WTC11 (cell line): ENCODE measurements around the gene TBC1D21. TPM values are rescaled to one million over a fixed set of nuclear protein-coding genes. Genes with fewer than 3 reads are reported as not detected.

ENCODE experiments used
- ATAC-seq: fragments of 200-7000 bp; cut with Tn5 transposase; 2 replicates; pipeline ENCODE4 v1.10.0; 2021; ENCODE audit warnings: mild to moderate bottlenecking, moderate library complexity
- CTCF ChIA-PET: fragments of 300-600 bp; sonication (Branson Sonifier 250); formaldehyde crosslinking; loops from one replicate; lab custom pipeline; 2021; ENCODE audit warnings: antibody characterized with exemption; lab: Charles Lee
- POLR2A ChIA-PET: fragments of 350-600 bp; sonication (Branson Sonifier 250); formaldehyde crosslinking; loops from one replicate; lab custom pipeline; 2021; ENCODE audit warnings: antibody characterized with exemption; lab: Charles Lee
- DNase-seq: peaks from one replicate; pipeline ENCODE4 v3.0.0; 2021; ENCODE audit warnings: low spot score
- H3K27ac Mint-ChIP-seq: 2 replicates; pipeline ENCODE4 v1.8.0; 2021; ENCODE audit warnings: mixed read lengths
- H3K27me3 Mint-ChIP-seq: 2 replicates; pipeline ENCODE4 v1.8.0; 2021; ENCODE audit warnings: low read depth, mild to moderate bottlenecking, moderate library complexity, mixed read lengths
- H3K36me3 Mint-ChIP-seq: 2 replicates; pipeline ENCODE4 v1.8.0; 2021; ENCODE audit warnings: mixed read lengths
- H3K4me1 Mint-ChIP-seq: 2 replicates; pipeline ENCODE4 v1.8.0; 2022; ENCODE audit warnings: mixed read lengths
- H3K4me3 Mint-ChIP-seq: 2 replicates; pipeline ENCODE4 v1.8.0; 2021; ENCODE audit warnings: mild to moderate bottlenecking, moderate library complexity, mixed read lengths
- H3K9me3 Mint-ChIP-seq: 2 replicates; pipeline ENCODE4 v1.8.0; 2021; ENCODE audit warnings: mixed read lengths
- ARID4B ChIP-seq: sonication (generic); formaldehyde crosslinking; IDR thresholded peaks from 2 replicates; pipeline ENCODE4 v1.8.0; 2023; ENCODE audit warnings: missing genetic modification reagents, mild to moderate bottlenecking, borderline replicate concordance
- CBFB ChIP-seq: sonication (generic); formaldehyde crosslinking; IDR thresholded peaks from 2 replicates; pipeline ENCODE4 v1.8.1; 2022; ENCODE audit warnings: mild to moderate bottlenecking, low read depth, missing genetic modification reagents
- E2F1 ChIP-seq: sonication (generic); formaldehyde crosslinking; IDR thresholded peaks from 2 replicates; pipeline ENCODE4 v1.8.0; 2022; ENCODE audit warnings: mild to moderate bottlenecking, missing genetic modification reagents
- ELF4 ChIP-seq: sonication (generic); formaldehyde crosslinking; IDR thresholded peaks from 2 replicates; pipeline ENCODE4 v1.8.1; 2022; ENCODE audit warnings: low read depth, mild to moderate bottlenecking, moderate library complexity, missing genetic modification reagents
- ETV6 ChIP-seq: sonication (generic); formaldehyde crosslinking; IDR thresholded peaks from 2 replicates; pipeline ENCODE4 v1.8.1; 2022; ENCODE audit warnings: mild to moderate bottlenecking, missing genetic modification reagents
- ZMAT4 ChIP-seq: fragments of 250-450 bp; sonication (Bioruptor Pico); IDR thresholded peaks from 2 replicates; pipeline ENCODE4 v1.9.0; 2021; ENCODE audit warnings: mild to moderate bottlenecking
- ZNF317 ChIP-seq: sonication (generic); formaldehyde crosslinking; IDR thresholded peaks from 2 replicates; pipeline ENCODE4 v1.8.1; 2023; ENCODE audit warnings: low read depth, mild to moderate bottlenecking, moderate library complexity, missing genetic modification reagents, borderline replicate concordance
- ZSCAN18 ChIP-seq: fragments of 250-450 bp; sonication (Bioruptor Pico); IDR thresholded peaks from 2 replicates; pipeline ENCODE4 v2.1.2; 2022; ENCODE audit warnings: mild to moderate bottlenecking, moderate library complexity
- total RNA-seq: library from RNA; stranded (reverse); gene quantifications from 3 replicates; pipeline ENCODE4 v1.2.3, GENCODE V29; 2021
- TF ChIP-seq, protein P1 (sequence below): sonication (generic); formaldehyde crosslinking; conservative IDR thresholded peaks from 2 replicates; pipeline ENCODE4 v1.8.1; 2023; ENCODE audit warnings: mild to moderate bottlenecking, low read depth, missing genetic modification reagents, moderate library complexity
- TF ChIP-seq, protein P2 (sequence below): sonication (generic); formaldehyde crosslinking; IDR thresholded peaks from 2 replicates; pipeline ENCODE4 v1.8.0; 2023; ENCODE audit warnings: missing genetic modification reagents
- TF ChIP-seq, protein P3 (sequence below): sonication (generic); formaldehyde crosslinking; IDR thresholded peaks from 2 replicates; pipeline ENCODE4 v1.8.0; 2022; ENCODE audit warnings: mild to moderate bottlenecking, missing genetic modification reagents

TBC1D21 gene
- total RNA-seq, 1 experiment from 2014 or later: not detected

GRCh38 chr15:73927476-73928240, 54.3 kb downstream of the TBC1D21 start (continued):
- TF ChIP-seq E2F1: peak; percentile 45; the same call in 1 of the 2 replicates

DNA sequence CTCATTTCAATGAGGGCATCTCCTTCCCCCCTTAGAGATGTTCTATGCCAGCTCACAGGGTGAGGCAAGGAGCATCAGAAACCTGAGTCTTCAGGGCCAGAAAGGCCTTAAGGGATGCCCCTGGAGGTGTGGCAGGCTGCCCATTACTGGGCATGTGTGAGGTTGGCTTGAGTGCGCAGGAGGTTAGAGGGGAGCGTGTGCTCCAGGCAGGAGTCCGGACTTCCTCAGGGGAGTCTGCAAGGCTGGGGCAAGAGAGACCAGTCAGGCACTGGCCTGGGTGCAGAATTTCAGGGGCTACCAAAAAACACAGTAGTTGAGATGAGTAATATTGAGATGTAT, 54.8 kb downstream of the TBC1D21 start:
- Mint-ChIP-seq H3K4me3 (peak overlapping the region; percentile 68), H3K36me3 (no peaks in the 10 kb centered on the region), H3K27ac (no peak overlapping the region), H3K27me3 (peaks cover 11% of the 10 kb centered on the region), H3K4me1 (peaks cover 39% of the 10 kb centered on the region), H3K9me3 (no peaks in the 10 kb centered on the region)
- ChIA-PET CTCF (interaction anchor here (0.6 to 5.2 kb wide), 33 partner anchors 8 to 492 kb away, joined by 3 to 61 read pairs (median 6); partner anchors contain the start of genes INSYN1, PML, STOML1 and TBC1D21), POLR2A (interaction anchor here (0.6 kb wide), 1 partner anchor 776 kb away, joined by 4 read pairs; no protein-coding TSS in a partner anchor)
- no peak for ATAC-seq
- no peak for DNase-seq
- TF ChIP-seq ZSCAN18 (no peak), ZNF317 (CRISPR knock-in tag) (no peak), ZMAT4 (no peak), ARID4B (CRISPR knock-in tag) (no peak), CBFB (CRISPR knock-in tag) (no peak), ETV6 (CRISPR knock-in tag) (no peak), ELF4 (CRISPR knock-in tag) (no peak)
- TF ChIP-seq, protein P1, sequence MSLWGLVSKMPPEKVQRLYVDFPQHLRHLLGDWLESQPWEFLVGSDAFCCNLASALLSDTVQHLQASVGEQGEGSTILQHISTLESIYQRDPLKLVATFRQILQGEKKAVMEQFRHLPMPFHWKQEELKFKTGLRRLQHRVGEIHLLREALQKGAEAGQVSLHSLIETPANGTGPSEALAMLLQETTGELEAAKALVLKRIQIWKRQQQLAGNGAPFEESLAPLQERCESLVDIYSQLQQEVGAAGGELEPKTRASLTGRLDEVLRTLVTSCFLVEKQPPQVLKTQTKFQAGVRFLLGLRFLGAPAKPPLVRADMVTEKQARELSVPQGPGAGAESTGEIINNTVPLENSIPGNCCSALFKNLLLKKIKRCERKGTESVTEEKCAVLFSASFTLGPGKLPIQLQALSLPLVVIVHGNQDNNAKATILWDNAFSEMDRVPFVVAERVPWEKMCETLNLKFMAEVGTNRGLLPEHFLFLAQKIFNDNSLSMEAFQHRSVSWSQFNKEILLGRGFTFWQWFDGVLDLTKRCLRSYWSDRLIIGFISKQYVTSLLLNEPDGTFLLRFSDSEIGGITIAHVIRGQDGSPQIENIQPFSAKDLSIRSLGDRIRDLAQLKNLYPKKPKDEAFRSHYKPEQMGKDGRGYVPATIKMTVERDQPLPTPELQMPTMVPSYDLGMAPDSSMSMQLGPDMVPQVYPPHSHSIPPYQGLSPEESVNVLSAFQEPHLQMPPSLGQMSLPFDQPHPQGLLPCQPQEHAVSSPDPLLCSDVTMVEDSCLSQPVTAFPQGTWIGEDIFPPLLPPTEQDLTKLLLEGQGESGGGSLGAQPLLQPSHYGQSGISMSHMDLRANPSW (CRISPR knock-in tag): no peak
- TF ChIP-seq, protein P2, sequence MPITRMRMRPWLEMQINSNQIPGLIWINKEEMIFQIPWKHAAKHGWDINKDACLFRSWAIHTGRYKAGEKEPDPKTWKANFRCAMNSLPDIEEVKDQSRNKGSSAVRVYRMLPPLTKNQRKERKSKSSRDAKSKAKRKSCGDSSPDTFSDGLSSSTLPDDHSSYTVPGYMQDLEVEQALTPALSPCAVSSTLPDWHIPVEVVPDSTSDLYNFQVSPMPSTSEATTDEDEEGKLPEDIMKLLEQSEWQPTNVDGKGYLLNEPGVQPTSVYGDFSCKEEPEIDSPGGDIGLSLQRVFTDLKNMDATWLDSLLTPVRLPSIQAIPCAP (CRISPR knock-in tag): no peak
- TF ChIP-seq, protein P3, sequence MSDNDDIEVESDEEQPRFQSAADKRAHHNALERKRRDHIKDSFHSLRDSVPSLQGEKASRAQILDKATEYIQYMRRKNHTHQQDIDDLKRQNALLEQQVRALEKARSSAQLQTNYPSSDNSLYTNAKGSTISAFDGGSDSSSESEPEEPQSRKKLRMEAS (CRISPR knock-in tag): no peak
